ENCODE data around the gene NGRN.

Gene NGRN

GRCh38 chr15:90320062-90320884 is 54.8 kb downstream of the NGRN start:
- FAIRE-seq = peak; percentile 68

- no peak for FAIRE-seq
Observed at GRCh38 chr15:90320885-90321278, 55.4 kb downstream of the NGRN start.
